Neural cell (in vitro differentiated cells): ENCODE results near the gene SMAGP. TPM values are rescaled to one million over a fixed set of nuclear protein-coding genes. Genes with fewer than 3 reads are reported as not detected.

Experiments
- H2AFZ ChIP-seq: fragments of 200-600, 300-800 bp; sonication (generic), shearing (Covaris generic); 2 replicates; pipeline ENCODE4 v1.6.0; 2014; ENCODE audit warnings: low read depth, mild to moderate bottlenecking, antibody characterized with exemption, low read length, moderate library complexity
- H3F3A ChIP-seq: fragments of 200-600 bp; shearing (Covaris generic); 2 replicates; pipeline ENCODE4 v1.6.1; 2016; ENCODE audit warnings: mild to moderate bottlenecking, moderate library complexity, mixed read lengths, antibody characterized with exemption, low read length; ENCODE audit not compliant: insufficient read depth, poor library complexity, severe bottlenecking
- H3K27ac ChIP-seq: fragments of 200-600, 300-800 bp; sonication (generic), shearing (Covaris generic); 2 replicates; pipeline ENCODE4 v1.5.1; 2014; ENCODE audit warnings: mild to moderate bottlenecking, low read length, moderate library complexity
- H3K27me3 ChIP-seq: fragments of 300-800, 200-600 bp; sonication (generic), shearing (Covaris generic); 2 replicates; pipeline ENCODE4 v1.6.0; 2014; ENCODE audit warnings: mild to moderate bottlenecking, low read depth, low read length, moderate library complexity; ENCODE audit not compliant: insufficient read depth
- H3K36me3 ChIP-seq: fragments of 300-800, 200-600 bp; sonication (generic), shearing (Covaris generic); 2 replicates; pipeline ENCODE4 v1.5.1; 2014; ENCODE audit warnings: mild to moderate bottlenecking, antibody characterized with exemption, low read length, moderate library complexity; ENCODE audit not compliant: insufficient read depth
- H3K4me2 ChIP-seq: fragments of 300-800, 200-600 bp; sonication (generic), shearing (Covaris generic); 2 replicates; pipeline ENCODE4 v1.6.0; 2014; ENCODE audit warnings: mild to moderate bottlenecking, low read length
- H3K4me3 ChIP-seq: fragments of 300-800, 200-600 bp; sonication (generic), shearing (Covaris generic); 2 replicates; pipeline ENCODE4 v1.5.1; 2014; ENCODE audit warnings: mild to moderate bottlenecking, low read length, moderate library complexity
- H3K79me2 ChIP-seq: fragments of 200-600 bp; shearing (Covaris generic); replicated peaks from 2 replicates; pipeline ENCODE4 v1.6.0; 2014; ENCODE audit warnings: mild to moderate bottlenecking, low read length, moderate library complexity; ENCODE audit not compliant: insufficient read depth
- H3K9ac ChIP-seq: fragments of 300-800, 200-600 bp; sonication (generic), shearing (Covaris generic); 2 replicates; pipeline ENCODE4 v1.6.1; 2016; ENCODE audit warnings: mild to moderate bottlenecking, low read length, mixed read lengths
- H3K9me2 ChIP-seq: fragments of 200-600 bp; shearing (Covaris generic); 2 replicates; pipeline ENCODE4 v1.6.1; 2016; ENCODE audit warnings: mild to moderate bottlenecking, low read length, mixed read lengths; ENCODE audit not compliant: insufficient read depth
- H3K9me3 ChIP-seq: fragments of 200-600, 300-800 bp; sonication (generic), shearing (Covaris generic); 2 replicates; pipeline ENCODE4 v1.6.1; 2016; ENCODE audit warnings: mild to moderate bottlenecking, mixed run types, low read length, moderate library complexity, mixed read lengths
- H4K20me1 ChIP-seq: fragments of 200-600 bp; shearing (Covaris generic); 2 replicates; pipeline ENCODE4 v1.6.1; 2016; ENCODE audit warnings: mild to moderate bottlenecking, mixed run types; ENCODE audit not compliant: insufficient read depth
- CTCF ChIP-seq: fragments of 450-650 bp; IDR thresholded peaks from 2 replicates; pipeline ENCODE4 v1.5.1; 2014; ENCODE audit warnings: antibody characterized with exemption, mild to moderate bottlenecking, moderate library complexity; ENCODE audit not compliant: poor library complexity, severe bottlenecking
- EP300 ChIP-seq: fragments of 450-650 bp; conservative IDR thresholded peaks from 2 replicates; pipeline ENCODE4 v1.6.1; 2014; ENCODE audit warnings: antibody characterized with exemption, mild to moderate bottlenecking, moderate library complexity; ENCODE audit not compliant: poor library complexity, severe bottlenecking
- EZH2 ChIP-seq: fragments of 200-600, 300-800 bp; shearing (Covaris generic), sonication (generic); IDR thresholded peaks from 2 replicates; pipeline ENCODE4 v1.6.1; 2014; ENCODE audit warnings: antibody characterized with exemption, low read length, borderline replicate concordance, mild to moderate bottlenecking; ENCODE audit not compliant: insufficient read depth, poor library complexity, severe bottlenecking
- MXI1 ChIP-seq: fragments of 450-650 bp; conservative IDR thresholded peaks from 2 replicates; pipeline ENCODE4 v1.6.1; 2014; ENCODE audit warnings: antibody characterized with exemption, mild to moderate bottlenecking; ENCODE audit not compliant: poor library complexity, severe bottlenecking
- POLR2AphosphoS5 ChIP-seq: IDR thresholded peaks from 2 replicates; pipeline ENCODE4 v1.6.1; 2012
- RAD21 ChIP-seq: fragments of 450-650 bp; conservative IDR thresholded peaks from 2 replicates; pipeline ENCODE4 v1.6.1; 2014; ENCODE audit warnings: antibody characterized with exemption, mild to moderate bottlenecking, moderate library complexity
- SMC3 ChIP-seq: fragments of 450-650 bp; conservative IDR thresholded peaks from 2 replicates; pipeline ENCODE4 v1.6.1; 2014; ENCODE audit warnings: antibody characterized with exemption, mild to moderate bottlenecking, moderate library complexity; ENCODE audit not compliant: poor library complexity
- TAF1 ChIP-seq: IDR thresholded peaks from 2 replicates; pipeline ENCODE4 v1.6.1; 2012; ENCODE audit warnings: low read depth
- polyA plus RNA-seq: library from polyadenylated mRNA; depleted of rRNA; stranded (reverse); fragments of >200 nt; gene quantifications from 2 replicates; pipeline ENCODE4 v1.2.3, GENCODE V29; 2014
- TF ChIP-seq, protein P1 (sequence below): IDR thresholded peaks from 2 replicates; pipeline ENCODE4 v1.6.1; 2012; ENCODE audit warnings: borderline replicate concordance

The SMAGP gene
- polyA plus RNA-seq, 1 donor from 2014 or later = not detected

DNA sequence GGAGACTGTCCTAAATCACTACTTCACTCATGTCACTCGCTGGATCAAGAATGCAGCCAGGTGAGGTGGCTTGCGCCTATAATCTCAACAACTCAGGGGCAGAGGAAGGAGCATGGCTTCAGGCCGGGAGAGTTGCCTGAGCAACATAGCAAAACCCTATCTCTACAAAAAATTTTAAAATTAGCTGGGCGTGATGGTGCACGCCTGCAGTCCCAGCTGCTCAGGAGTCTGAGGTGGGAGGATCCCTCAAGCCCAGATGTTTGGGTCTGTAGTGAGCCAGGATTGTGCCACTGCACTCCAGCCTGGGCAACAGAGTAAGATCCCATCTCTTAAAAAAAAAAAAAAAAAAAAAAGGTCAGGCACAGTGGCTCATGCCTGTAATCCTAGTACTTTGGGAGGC, 5.9 kb downstream of the SMAGP start:
- no peaks in the 10 kb centered on the region for H3K9me3 ChIP-seq
- H3K4me3 ChIP-seq = no peak overlapping the region
- no peaks in the 10 kb centered on the region for H3K79me2 ChIP-seq
- no peak overlapping the region for H3K27ac ChIP-seq
- peaks cover 7% of the 10 kb centered on the region for H3K27me3 ChIP-seq
- H3K9me2 ChIP-seq = no peaks in the 10 kb centered on the region
- H3F3A ChIP-seq = no peaks in the 10 kb centered on the region
- H3K9ac ChIP-seq = no peak overlapping the region
- H3K36me3 ChIP-seq = no peaks in the 10 kb centered on the region
- TF ChIP-seq, protein P1, sequence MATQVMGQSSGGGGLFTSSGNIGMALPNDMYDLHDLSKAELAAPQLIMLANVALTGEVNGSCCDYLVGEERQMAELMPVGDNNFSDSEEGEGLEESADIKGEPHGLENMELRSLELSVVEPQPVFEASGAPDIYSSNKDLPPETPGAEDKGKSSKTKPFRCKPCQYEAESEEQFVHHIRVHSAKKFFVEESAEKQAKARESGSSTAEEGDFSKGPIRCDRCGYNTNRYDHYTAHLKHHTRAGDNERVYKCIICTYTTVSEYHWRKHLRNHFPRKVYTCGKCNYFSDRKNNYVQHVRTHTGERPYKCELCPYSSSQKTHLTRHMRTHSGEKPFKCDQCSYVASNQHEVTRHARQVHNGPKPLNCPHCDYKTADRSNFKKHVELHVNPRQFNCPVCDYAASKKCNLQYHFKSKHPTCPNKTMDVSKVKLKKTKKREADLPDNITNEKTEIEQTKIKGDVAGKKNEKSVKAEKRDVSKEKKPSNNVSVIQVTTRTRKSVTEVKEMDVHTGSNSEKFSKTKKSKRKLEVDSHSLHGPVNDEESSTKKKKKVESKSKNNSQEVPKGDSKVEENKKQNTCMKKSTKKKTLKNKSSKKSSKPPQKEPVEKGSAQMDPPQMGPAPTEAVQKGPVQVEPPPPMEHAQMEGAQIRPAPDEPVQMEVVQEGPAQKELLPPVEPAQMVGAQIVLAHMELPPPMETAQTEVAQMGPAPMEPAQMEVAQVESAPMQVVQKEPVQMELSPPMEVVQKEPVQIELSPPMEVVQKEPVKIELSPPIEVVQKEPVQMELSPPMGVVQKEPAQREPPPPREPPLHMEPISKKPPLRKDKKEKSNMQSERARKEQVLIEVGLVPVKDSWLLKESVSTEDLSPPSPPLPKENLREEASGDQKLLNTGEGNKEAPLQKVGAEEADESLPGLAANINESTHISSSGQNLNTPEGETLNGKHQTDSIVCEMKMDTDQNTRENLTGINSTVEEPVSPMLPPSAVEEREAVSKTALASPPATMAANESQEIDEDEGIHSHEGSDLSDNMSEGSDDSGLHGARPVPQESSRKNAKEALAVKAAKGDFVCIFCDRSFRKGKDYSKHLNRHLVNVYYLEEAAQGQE = no peak
- no peak for TF ChIP-seq MXI1
- TF ChIP-seq EZH2 = no peak
- TF ChIP-seq RAD21 = no peak
- TF ChIP-seq EP300 = no peak
- no peak overlapping the region for H2AFZ ChIP-seq
- no peak overlapping the region for H3K4me2 ChIP-seq
- no peaks in the 10 kb centered on the region for H4K20me1 ChIP-seq

DNA sequence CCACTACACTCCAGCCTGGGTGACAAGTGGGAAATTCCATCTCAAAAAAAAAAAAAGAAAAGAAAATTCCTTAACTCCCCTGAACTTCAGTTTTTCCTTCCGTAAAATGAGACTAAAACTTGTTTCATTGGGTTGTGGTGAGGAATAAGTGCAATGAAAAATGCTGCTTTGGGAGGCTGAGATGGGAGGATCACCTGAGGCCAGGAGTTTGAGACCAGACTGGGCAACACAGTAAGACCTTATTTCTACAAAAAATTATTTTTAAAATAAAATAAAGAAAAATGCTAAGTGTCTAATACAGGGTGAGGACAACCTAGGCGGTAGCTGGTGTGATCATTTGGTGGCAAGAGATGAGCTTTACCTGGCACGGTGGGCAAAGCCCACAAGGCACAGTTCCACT, 6.9 kb downstream of the SMAGP start:
- H2AFZ ChIP-seq = no peak overlapping the region
- no peaks in the 10 kb centered on the region for H3K9me3 ChIP-seq
- H3K4me3 ChIP-seq = no peak overlapping the region
- no peaks in the 10 kb centered on the region for H3K27me3 ChIP-seq
- no peaks in the 10 kb centered on the region for H4K20me1 ChIP-seq
- H3K79me2 ChIP-seq = no peaks in the 10 kb centered on the region
- no peaks in the 10 kb centered on the region for H3K36me3 ChIP-seq
- H3K27ac ChIP-seq = no peak overlapping the region
- no peak overlapping the region for H3K4me2 ChIP-seq
- no peak for TF ChIP-seq MXI1
- TF ChIP-seq POLR2AphosphoS5 = no peak
- no peak for TF ChIP-seq EP300
- no peak for TF ChIP-seq CTCF
- no peak for TF ChIP-seq TAF1
- no peak for TF ChIP-seq SMC3
- no peak for TF ChIP-seq EZH2
- TF ChIP-seq, protein P1 = no peak
- no peak for TF ChIP-seq RAD21
- H3K9me2 ChIP-seq = no peaks in the 10 kb centered on the region
- H3F3A ChIP-seq = no peaks in the 10 kb centered on the region
- no peak overlapping the region for H3K9ac ChIP-seq
